GM19452 (cell line): ENCODE data around the gene TMEM26.

Experiments
- ATAC-seq: cut with Tn5 transposase; IDR thresholded peaks from one replicate; pipeline ENCODE4 v1.9.1; 2021; ENCODE audit not compliant: unreplicated experiment

TMEM26 gene

GRCh38 chr10:61452655-61453641 lies at the start of gene TMEM26:
Gene TMEM26, minus strand, starts transcription at chr10:61453381. Its CDS starts 300 bp downstream, at chr10:61453081.
- no peak for ATAC-seq

GRCh38 chr10:61500460-61500859 lies 47.3 kb upstream of the TMEM26 start:
- no peak for ATAC-seq

GRCh38 chr10:61492364-61492995 lies 39.3 kb upstream of the TMEM26 start:
- no peak for ATAC-seq

DNA sequence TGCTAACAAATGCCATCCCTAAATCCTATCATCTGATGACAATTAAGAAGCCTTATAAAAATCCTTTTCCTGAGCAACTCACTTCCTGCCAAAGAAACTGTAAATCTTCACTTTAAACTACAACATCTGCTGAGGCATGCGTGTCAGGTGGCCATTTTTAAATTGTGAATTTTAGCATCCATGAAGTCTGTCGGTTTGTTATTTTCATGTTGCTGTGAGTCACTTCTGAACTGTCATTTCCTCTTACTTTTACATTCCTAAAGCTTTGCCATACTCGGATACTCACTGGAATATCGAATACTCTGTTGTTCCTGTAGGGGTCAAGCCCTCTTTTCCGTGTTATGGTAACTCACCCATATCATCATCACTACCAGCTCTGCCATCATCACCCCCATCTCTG lies 34.3 kb upstream of the TMEM26 start:
- ATAC-seq, result no peak

GRCh38 chr10:61486738-61487396 lies 33.7 kb upstream of the TMEM26 start:
- no peak for ATAC-seq

DNA sequence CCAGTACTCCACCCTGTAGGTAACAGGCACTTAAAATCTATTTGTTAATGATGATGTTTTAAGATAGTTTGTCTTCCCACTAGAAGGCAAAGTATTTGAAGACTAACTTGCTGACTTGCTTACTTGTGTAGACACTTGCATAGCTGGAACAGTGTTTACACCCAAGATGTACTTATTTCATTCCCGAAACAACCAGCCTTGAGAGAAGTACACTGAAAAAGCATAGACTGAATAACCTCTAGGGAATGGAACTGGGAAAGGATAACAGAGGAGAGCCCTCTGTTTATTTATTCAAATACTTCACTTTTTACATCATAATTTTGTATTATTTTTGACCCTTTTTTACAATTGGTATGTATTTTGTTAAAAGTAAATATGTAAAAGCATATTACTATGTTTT lies 33.1 kb upstream of the TMEM26 start:
- no peak for ATAC-seq

- no peak for ATAC-seq
Measured at GRCh38 chr10:61481597-61481996, 28.4 kb upstream of the TMEM26 start.

DNA sequence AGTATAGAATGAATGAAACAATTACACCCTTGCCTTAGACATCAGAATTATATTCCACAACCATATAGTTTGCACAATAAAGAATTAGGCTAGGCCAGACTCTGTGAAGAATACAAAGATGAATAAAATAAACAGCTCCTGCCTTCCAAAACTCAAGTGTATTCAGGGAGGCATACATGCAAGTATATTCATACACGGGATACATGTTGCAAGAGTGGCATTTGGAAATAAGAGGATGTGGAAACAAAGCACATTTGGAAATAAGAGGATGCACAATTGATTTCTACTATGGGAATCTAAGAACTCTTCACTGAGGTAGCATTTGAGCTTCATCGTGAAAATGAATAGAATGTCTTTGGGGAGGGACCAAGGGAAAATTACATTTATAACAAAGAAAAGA lies 27.0 kb upstream of the TMEM26 start:
- ATAC-seq, result no peak

DNA sequence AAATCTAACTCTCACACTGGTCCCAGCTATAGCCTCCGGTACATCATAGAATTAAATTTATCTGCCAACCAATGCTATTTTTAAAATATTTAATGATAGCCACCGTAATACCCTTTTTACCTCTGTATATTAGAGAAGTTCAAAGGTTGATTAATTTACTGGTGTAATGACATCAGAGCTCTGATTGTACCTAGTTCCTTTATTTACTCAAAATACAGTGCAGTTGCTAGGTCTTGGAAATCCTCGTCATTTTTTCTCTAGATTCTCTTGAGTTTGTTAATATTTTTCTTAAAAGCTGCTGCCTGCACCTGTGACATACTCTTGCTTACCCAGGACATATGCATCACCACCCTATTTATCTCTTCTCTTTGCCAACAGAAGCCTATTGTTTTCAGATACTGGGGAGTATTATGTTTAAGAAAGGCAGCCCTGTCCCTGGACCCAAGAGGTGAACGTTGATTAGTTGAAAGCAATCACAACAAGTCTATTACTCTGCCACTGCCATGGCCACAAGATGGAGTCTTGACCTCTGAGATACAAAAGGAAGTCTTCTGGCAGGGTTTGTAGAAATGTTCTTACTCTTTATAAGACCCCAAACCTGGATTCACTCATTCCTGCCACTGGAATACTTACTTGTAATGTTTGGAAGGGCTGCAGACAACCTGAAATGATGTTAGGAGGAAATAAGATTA lies 25.6 kb upstream of the TMEM26 start:
- no peak for ATAC-seq

- no peak for ATAC-seq
Measured at GRCh38 chr10:61477451-61477850, 24.3 kb upstream of the TMEM26 start.

- ATAC-seq, result no peak
Measured at GRCh38 chr10:61476529-61476928, 23.3 kb upstream of the TMEM26 start.

DNA sequence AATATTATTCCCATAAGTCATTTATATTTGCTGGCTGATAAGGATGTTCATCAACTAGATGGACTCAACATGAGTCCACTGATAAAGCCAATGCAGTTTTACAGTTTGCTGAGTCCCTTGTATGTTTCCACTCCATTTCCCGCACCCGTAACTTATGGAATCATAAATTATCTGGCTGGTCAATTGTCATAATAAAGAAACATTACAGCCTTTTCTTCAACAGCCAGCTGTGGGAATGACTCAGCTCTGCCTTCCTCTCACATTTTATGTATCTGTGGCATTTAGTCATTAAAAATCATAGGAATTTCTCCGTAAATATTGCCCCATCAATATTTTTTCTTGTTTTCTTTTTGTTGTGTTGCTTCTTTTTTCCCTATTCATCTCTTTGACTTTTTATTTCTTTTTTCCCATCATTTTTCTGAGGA lies 22.3 kb upstream of the TMEM26 start:
- no peak for ATAC-seq

GRCh38 chr10:61472090-61472674 lies 19.0 kb upstream of the TMEM26 start:
- ATAC-seq, result no peak

DNA sequence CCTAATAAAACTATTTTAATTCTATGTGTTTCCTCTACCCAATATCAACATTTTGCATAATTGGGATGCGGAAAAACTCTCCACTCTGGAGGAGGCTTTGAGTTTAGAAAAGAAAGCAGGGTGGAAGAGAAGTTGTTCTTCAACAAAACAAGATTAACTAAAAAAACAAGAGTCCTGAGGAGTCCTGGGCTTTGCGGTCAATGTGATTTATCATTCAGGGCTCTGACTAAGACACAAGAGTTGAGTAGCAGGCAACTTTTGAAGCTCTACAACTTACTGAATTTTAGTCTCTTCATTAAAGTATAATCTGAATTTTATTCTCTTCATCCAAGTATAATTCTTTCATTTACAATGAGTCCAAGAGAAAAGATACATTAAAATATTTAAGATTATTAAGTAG lies 18.3 kb upstream of the TMEM26 start:
- no peak for ATAC-seq

GRCh38 chr10:61470740-61471139 lies 17.6 kb upstream of the TMEM26 start:
- no peak for ATAC-seq

DNA sequence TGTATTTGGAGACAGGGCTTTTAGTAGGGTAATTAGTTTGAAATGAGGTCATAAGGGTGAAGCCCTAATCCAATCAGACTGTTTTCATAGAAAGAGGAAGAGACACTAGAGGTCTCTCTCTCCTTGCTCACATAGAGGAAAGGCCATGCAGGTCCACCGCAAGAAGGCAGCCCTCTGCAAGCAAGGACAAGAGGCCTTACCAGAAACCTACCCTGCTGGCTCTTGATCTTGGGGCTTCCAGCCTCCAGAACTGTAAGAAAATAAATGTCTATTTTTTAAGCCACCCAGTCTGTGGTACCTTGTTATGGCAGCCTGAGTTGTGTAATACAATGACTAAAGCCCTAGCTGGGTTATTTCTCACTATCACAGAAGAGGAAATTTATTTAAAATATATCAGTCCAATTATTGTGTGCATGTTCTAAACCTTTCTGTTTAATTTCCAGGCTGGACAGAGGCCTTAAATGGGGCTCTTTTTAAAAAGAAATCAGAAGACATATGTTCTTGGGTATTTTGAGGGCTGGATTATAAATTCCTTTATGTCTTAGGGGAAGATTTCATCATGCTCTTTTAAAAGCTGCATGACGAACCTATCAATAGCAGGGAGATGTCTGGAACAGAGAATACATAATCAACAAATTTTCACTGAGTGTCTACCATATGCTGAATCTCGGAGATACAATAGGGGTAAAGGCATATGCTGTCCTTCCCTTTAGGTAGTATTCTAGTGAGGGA lies 12.9 kb upstream of the TMEM26 start:
- ATAC-seq, result no peak

- no peak for ATAC-seq
Measured at GRCh38 chr10:61465171-61465496, 12.0 kb upstream of the TMEM26 start.

GRCh38 chr10:61464461-61465170 lies 11.4 kb upstream of the TMEM26 start:
- ATAC-seq, result no peak

DNA sequence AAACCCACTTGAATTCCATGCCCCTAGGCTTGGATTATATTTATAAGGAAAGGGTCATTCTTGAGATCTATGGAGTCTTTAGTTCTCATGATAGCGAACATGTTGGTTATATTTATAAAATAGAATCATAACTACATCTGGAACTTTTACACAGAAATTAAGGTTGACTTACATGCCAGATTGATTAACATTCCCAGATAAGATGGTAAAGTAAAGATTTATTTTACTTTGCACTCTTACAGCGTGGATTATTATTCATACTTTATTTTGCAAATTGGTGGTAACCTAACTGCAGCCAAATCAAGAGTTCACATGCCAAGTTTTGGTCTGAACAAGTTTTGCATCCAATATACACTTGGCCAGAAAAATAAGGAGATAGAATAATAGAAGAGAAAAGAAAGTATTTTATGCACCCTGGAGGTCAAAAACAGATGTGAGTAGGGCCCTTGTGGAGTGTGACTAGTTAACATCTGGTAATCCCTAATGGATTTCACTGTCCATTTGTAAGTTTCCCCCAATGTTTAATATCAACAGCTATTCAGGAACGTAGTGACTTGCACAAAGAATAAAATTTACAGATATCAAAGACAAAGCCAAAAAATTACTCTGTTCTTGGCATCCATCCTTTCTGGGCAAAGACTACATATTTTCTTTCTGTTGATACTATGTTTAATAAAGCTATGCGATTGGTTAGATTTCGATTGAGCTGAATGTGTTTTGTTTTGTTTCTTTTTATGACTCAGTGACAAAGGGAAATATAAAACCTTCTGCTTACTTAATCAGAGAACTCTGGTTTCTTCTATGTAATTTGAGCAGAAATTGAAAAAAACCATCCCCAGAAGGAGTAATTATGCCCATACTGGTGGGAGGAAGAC lies 10.1 kb upstream of the TMEM26 start:
- ATAC-seq, result no peak
